Right lung (tissue), 5 donors: ENCODE data around the gene MFSD6. TPM values are rescaled to one million over a fixed set of nuclear protein-coding genes. Genes with fewer than 3 reads are reported as not detected.
A peak's percentile ranks its signal among the peaks of the same experiment; 100 is the strongest.
"Not testable (repeated sequence)": the region's sequence is repeated elsewhere in the genome, so short reads cannot be mapped to it uniquely, and the experiment has no call there.

Source experiments
- DNase-seq, 2 donors: peaks; one replicate each; pipeline ENCODE4 v3.0.0-alpha.2; 2013
- polyA plus RNA-seq, 5 donors: library from polyadenylated mRNA; unstranded; fragments of 120-200 nt; gene quantifications; one replicate each; pipeline versions ENCODE4 v1.2.1 to v1.2.3, GENCODE V29; 2013; ENCODE audit warnings: inconsistent platforms in 1 of 5, low replicate concordance in 1 of 5; ENCODE audit not compliant: insufficient read length in 5 of 5, insufficient read depth in 1 of 5

MFSD6 gene
- polyA plus RNA-seq, 5 donors, result 18.2 to 25.6 (median 23.4) TPM

DNA sequence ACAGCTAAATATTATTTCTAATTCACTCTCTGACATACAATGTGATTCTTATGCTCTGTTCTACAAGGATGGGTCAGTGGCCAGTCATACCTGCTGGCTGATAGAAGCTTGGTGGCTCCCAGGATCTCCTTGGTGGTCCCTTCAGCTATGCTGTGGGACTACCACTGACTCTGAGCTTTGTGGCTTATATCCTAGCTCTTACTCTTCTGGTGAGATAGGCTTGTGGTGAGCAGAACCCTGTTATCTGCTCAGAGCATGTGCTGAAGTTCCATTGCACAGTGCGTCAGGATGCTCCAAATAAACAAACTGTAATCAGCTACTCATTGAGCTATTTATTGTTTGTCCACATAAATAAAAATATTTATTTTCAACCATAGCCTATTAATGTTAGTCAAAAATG lies 51.7 kb downstream of the MFSD6 start:
- DNase-seq, result no peak

GRCh38 chr2:190460487-190460886 lies 52.3 kb downstream of the MFSD6 start:
- DNase-seq, result no peak

DNA sequence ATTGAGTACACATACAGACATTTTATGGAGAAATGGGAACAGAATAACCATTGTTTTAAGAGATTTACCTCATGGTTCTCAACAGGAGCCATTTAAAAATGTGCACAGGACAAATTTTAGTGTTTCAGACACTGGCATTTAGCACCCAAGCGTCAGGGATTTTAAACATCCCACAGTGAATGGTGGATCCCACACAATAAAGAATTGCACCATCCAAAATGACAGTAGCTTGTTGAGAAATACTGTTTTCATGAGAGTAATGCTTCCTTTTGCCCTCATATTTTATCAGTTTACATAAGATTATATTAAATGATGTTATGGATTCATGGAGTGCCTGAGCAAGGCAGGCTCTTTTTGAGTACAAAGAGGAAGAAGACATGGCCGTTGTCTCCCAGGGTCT lies 54.0 kb downstream of the MFSD6 start:
- DNase-seq, result no peak

DNA sequence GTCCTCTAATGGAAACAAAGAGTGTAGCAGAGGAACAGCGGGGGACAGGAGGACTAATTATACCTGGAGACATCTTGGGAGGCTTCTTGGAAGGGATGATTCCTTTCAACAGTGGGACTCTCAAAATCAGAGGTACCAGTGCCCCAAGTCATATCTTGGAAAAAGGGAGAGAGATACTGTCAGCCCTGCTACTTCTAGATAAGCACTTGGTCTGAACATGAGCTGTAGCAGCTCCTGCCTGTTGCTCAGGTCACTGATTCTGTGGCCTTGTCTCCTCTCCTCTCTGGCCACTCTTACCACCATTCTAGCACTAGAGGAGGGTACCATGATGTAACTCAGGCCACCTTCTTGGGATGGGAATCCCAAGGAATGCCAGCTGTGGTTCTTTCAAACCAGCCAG lies 54.5 kb downstream of the MFSD6 start:
- DNase-seq, result no peak

GRCh38 chr2:190465060-190465459 lies 56.9 kb downstream of the MFSD6 start:
- DNase-seq, result no peak

- DNase-seq, result no peak
These were observed 58.8 kb downstream of the MFSD6 start for GRCh38 chr2:190466819-190467446.

- DNase-seq, result peak; percentile 56 to 65
These were observed 59.5 kb downstream of the MFSD6 start for GRCh38 chr2:190467575-190468083.

- DNase-seq, result not testable (repeated sequence)
These were observed 60.2 kb downstream of the MFSD6 start for GRCh38 chr2:190468354-190468753.

GRCh38 chr2:190468814-190469569 lies 60.8 kb downstream of the MFSD6 start:
- DNase-seq, result peak; percentile 91 to 94

DNA sequence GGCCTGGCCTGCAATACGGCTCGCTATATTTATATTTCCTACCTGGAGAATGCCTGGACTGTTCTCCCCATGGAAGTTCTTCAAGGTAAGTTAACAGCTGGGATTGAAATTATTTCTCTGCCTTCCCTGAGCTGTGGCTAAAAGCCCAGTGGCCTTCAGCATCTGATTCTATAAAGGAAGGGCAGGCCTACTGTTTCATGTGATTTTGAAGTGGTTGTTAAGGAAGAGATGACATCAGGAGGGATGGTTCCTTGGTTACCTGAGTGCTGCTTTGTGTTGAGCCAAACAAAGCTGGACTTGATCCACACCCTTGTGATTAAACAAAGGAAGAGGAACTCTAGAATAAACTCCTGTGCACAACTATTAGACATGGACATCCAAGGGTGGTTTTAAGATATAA lies 61.6 kb downstream of the MFSD6 start:
- peak; percentile 48 to 52 for DNase-seq

- no peak for DNase-seq
These were observed 62.2 kb downstream of the MFSD6 start for GRCh38 chr2:190470256-190470826.

DNA sequence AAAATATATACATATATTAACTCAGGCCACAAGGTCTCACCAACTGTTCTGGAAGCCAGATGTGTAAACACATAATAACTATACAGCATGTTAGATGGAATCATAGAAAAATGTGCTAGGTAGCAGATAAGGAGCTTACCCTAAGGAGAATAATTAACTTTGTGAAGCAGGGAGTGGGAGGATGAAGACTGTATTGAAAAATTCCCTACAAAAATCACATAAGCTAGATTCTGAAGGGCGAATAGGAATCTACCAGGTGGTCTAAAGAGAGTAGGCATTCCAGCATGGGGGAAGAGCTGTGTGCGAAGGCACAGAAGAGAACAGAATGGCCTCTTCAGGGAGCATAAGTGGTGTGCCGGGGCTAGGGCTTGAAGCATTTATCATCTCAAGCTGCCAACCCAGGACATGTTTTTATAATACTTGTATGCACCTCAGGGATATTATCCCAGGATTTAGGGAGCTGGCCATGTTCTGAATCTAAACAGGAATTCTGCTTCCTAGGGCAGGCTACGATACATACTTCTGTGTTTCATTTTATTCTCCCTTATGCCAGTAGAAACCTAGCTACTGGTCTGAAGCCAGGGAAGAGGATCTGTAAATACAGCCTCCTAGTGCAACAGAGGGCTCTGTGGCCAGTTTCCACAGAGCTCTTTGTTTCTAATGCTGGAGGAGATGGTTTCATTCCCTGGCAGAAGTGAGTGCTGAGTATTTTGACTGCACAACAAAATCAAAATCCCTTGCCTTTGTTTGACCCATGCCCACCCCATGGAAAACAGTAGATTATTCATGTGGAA lies 69.7 kb downstream of the MFSD6 start:
- no peak for DNase-seq

- DNase-seq, result no peak
These were observed 70.5 kb downstream of the MFSD6 start for GRCh38 chr2:190478572-190479195.

- no peak for DNase-seq
These were observed 73.2 kb downstream of the MFSD6 start for GRCh38 chr2:190481339-190481738.

GRCh38 chr2:190482451-190482850 lies 74.3 kb downstream of the MFSD6 start:
- peak; percentile 69 to 83 for DNase-seq

- DNase-seq, result no peak
These were observed 78.0 kb downstream of the MFSD6 start for GRCh38 chr2:190486037-190486623.

DNA sequence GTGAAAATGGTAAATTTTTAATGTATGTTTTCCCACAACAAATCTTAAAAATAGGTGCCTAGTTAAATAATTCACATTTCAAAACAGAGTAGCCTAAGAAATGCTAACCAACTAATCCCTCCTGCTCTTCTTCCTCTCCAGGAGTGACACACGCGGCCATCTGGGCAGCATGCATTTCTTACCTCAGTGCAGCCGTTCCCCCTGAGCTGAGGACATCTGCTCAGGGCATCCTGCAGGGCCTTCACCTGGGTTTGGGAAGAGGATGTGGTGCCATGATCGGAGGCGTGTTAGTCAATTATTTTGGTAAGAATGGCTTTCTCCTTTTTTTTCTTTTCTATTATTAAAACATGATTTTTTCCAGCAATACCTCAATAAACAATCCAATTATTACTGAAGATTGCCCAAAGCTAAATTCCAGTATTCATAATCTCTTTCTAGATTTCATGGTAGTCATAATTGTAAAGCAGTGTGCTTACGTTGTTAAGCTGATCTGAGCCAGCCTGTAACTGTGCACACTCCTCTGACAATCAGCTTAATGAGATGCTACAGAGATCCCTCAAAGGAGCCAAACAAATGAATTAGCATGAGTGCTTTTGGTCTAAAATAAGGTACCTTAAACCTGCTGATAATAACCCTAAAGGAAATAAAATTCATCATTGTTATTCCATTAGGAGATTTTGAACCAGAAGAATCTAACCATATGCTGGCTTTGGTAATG lies 80.5 kb downstream of the MFSD6 start:
- no peak for DNase-seq

- DNase-seq, result no peak
These were observed 81.3 kb downstream of the MFSD6 start for GRCh38 chr2:190489475-190489874.

DNA sequence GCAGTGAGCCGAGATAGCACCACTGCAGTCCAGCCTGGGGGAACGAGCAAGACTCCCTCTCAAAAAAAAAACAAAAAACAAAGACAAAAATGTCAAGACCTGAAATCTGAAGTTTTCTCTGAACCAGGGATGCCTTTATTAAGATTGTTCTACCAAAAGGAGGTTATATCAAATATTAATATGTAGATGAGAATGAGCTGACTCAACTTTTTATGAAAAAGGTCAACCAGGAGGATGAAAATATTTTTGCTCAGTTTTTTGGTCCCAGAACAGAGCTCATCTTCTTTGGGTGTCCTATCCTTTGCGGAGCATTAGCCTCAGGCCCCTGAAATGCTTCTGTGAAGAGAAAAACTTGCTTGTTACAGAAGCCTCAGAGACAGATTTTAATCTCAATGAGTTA lies 82.3 kb downstream of the MFSD6 start:
- no peak for DNase-seq

DNA sequence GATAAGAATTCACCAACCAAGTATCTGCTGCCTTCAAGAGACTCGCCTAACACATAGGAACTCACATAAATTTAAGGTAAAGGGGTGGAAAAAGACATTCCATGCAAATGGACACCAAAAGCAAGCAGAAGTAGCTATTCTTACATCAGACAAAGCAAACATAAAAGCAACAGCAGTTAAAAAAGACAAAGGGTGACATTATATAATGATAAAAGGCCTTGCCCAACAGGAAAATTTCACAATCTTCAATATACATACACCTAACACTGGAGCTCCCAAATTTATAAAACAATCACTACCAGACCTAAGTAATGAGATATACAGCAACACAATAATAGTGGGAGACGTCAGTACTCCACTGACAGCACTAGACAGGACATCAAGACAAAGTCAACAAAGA lies 84.9 kb downstream of the MFSD6 start:
- no peak for DNase-seq
